ENCODE data around the gene CNOT10. TPM values are rescaled to one million over a fixed set of nuclear protein-coding genes. Genes with fewer than 3 reads are reported as not detected.

Gene CNOT10
- total RNA-seq, 2 donors from 2014 or later = 23.8 to 34.1 TPM

- Histone ChIP-seq H3K36me3 (no peaks in the 10 kb centered on the region), H3K4me1 (no peaks in the 10 kb centered on the region), H3K9ac (ENCODE audit: low read depth in 2 of 2, low read length in 2 of 2) (no peak overlapping the region), H3K9me3 (no peaks in the 10 kb centered on the region), H3K27ac (no peak overlapping the region), H3K4me3 (no peak overlapping the region), H3K27me3 (no peaks in the 10 kb centered on the region)
- no peak for DNase-seq
- intact Hi-C loops (cut with DNase I) = no loop called here
- no peak for TF ChIP-seq CTCF (IDR thresholded peaks at IDR 0.05)
These were observed 21.5 kb downstream of the CNOT10 start for GRCh38 chr3:32706348-32707025.

GRCh38 chr3:32707026-32707370 is 22.0 kb downstream of the CNOT10 start:
- Histone ChIP-seq H3K4me1 (no peaks in the 10 kb centered on the region), H3K9ac (ENCODE audit: low read depth in 2 of 2, low read length in 2 of 2) (no peak overlapping the region), H3K4me3 (no peak overlapping the region), H3K36me3 (no peaks in the 10 kb centered on the region), H3K9me3 (no peaks in the 10 kb centered on the region), H3K27me3 (no peaks in the 10 kb centered on the region), H3K27ac (no peak overlapping the region)
- DNase-seq = no peak
- intact Hi-C loops (cut with DNase I) = no loop called here
- TF ChIP-seq CTCF (IDR thresholded peaks at IDR 0.05) = no peak

GRCh38 chr3:32708672-32709283 is 23.8 kb downstream of the CNOT10 start:
- intact Hi-C loops (cut with DNase I) = no loop called here
- H3K27me3 ChIP-seq = no peaks in the 10 kb centered on the region
- H3K9me3 ChIP-seq = no peaks in the 10 kb centered on the region
- TF ChIP-seq CTCF (IDR thresholded peaks at IDR 0.05) = no peak
- no peak overlapping the region for H3K27ac ChIP-seq
- no peak overlapping the region for H3K4me3 ChIP-seq
- no peak overlapping the region for H3K9ac ChIP-seq (ENCODE audit: low read depth in 2 of 2, low read length in 2 of 2)
- DNase-seq = no peak
- no peaks in the 10 kb centered on the region for H3K36me3 ChIP-seq
- no peaks in the 10 kb centered on the region for H3K4me1 ChIP-seq

- Histone ChIP-seq H3K27ac (no peak overlapping the region), H3K4me3 (no peak overlapping the region), H3K9me3 (no peaks in the 10 kb centered on the region), H3K27me3 (no peaks in the 10 kb centered on the region), H3K9ac (ENCODE audit: low read depth in 2 of 2, low read length in 2 of 2) (no peak overlapping the region), H3K4me1 (no peaks in the 10 kb centered on the region), H3K36me3 (no peaks in the 10 kb centered on the region)
- no peak for DNase-seq
- TF ChIP-seq CTCF (IDR thresholded peaks at IDR 0.05) = no peak
- intact Hi-C loops (cut with DNase I) = no loop called here
These were observed 24.4 kb downstream of the CNOT10 start for GRCh38 chr3:32709346-32709745.

- Histone ChIP-seq H3K27ac (no peak overlapping the region), H3K36me3 (no peaks in the 10 kb centered on the region), H3K4me1 (no peaks in the 10 kb centered on the region), H3K4me3 (no peak overlapping the region), H3K27me3 (no peaks in the 10 kb centered on the region), H3K9ac (ENCODE audit: low read depth in 2 of 2, low read length in 2 of 2) (no peak overlapping the region), H3K9me3 (no peaks in the 10 kb centered on the region)
- intact Hi-C loops (cut with DNase I) = no loop called here
- DNase-seq = no peak
- no peak for TF ChIP-seq CTCF (IDR thresholded peaks at IDR 0.05)
These were observed 27.6 kb downstream of the CNOT10 start for GRCh38 chr3:32712506-32713055.
